ENCODE data around the gene QRICH1.

The QRICH1 gene

DNA sequence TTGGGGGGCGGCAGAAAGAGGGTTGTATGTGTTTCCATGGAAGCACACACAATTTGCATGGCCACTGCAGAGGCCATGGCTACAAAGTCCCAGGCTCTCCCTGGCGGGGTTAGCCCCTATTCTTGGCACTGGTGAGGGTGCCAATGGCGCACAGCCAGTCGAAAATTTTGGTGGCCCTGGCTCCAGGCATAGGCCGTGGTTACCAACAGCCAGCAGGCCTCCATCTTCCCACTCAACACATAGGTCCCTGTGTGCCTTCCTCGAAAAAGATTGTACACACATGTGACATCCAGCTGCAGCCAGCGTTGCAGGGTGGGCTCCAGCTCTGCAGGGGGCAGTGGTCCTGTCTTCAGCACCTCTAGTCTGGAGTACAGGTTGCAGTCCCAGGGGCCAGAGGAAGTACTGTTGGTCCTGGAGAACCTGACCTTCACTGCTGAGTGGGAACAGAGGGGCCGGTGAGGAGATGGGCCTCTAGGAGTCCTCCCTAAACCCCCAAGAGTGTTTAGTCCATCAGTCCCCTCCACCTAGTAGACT lies 96.7 kb downstream of the QRICH1 start:
- no peak for DNase-seq

DNA sequence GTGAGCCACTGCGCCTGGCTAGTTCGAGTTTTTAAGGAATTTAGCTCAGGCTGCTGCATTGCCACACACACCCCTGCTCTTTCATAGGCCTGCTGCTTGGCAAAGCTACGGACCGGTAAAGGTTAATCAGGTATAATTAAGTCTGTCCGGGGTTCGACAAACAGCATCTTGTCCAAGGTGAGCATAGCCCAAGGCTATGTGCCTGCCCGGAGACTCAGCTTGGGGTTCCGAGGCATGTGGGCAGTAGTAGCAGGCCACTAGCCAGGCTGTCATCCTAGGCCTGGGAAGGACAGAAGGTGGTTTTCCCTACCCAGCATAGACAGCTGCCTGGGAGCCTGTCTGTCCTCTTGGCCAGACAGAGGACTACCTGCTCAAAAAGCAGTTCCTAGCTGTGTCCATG lies 97.2 kb downstream of the QRICH1 start:
- DNase-seq = no peak

DNA sequence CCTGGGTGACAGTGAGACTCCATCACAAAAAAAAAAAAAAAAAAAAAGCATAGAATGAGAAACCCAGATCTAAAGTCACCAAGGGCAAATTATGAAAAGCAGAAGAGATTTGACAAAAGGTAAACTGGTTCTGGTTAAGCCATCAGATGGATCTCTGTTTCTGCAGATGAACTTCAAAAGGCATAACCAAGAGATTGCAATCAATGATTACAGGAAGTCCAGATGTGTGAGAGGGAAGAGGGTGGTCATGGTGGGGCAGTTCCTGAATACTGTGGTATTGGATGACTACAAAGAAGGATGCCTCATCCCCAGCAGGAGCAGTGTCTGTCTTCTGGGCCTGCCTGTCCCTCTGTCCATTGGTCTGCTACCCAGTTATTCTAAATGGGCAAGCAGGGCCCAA lies 100.0 kb downstream of the QRICH1 start:
- DNase-seq = no peak

DNA sequence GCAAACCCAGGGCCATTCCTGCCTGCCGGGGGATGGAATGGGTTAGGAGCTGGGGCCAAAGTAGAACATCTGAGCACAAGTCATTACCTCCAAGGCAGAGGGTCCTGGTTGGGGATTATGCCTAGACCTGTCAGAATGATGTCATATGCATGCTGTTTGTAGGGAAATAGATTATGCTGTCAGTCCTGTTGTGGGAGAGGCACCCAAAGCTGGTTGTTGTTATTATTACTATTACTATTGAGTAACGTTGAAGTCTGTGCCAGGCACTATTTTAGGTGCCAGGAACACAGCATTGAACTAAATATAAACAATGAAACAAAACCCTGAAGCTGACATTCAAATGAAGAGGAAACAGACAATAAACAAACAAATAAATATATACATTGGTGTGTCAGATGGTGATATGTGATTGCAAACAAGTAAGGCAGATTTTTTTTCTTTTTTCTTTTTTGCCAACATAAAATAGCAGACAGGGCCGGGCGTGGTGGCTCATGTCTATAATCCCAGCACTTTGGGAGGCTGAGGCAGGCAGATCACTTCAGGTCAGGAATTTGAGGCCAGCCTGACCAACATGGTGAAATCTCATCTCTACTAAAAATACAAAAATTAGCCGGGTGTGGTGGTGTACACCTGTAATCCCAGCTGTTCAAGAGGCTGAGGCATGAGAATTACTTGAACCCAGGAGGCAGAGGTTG lies 101.9 kb downstream of the QRICH1 start:
- no peak for DNase-seq

DNA sequence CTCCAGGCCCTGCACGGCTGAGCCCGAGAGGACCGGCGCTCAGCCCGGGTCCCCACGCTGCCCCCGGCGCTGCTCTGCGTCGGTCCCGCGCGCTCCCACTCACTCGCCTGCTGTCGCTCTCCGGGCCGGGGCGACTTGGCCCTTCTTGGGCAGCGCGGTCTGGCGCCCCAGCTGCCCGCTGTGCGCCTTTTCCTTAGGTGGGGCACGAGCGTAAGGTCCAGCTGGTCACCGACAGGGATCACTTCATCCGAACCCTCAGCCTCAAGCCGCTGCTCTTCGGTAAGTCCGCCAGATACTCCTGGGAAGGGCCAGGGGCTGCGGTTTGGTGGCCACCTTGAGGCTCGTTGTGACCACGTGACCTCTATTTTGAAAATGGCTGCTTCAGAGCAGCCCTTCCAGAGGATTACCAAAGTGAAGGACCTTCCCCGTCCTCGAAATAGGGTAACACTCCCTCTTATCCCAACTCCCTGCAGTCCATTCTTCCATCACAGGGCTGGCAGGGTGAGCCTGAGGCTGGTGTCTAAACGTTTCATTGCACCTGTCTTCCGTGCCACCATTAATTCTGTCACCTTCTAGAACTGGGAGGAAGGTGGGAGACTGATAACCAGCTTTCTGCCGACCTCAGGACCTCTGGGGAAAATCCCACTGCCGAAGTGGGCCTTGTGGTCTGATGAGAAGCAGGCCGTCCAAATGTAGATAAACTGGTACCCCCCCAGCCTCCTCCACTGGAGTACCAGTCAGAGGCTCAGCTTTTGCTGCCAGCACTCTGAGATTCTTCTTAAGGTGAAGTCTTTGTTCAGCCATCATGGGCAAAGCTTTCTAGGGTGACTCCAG lies 103.0 kb downstream of the QRICH1 start:
- DNase-seq = no peak

DNA sequence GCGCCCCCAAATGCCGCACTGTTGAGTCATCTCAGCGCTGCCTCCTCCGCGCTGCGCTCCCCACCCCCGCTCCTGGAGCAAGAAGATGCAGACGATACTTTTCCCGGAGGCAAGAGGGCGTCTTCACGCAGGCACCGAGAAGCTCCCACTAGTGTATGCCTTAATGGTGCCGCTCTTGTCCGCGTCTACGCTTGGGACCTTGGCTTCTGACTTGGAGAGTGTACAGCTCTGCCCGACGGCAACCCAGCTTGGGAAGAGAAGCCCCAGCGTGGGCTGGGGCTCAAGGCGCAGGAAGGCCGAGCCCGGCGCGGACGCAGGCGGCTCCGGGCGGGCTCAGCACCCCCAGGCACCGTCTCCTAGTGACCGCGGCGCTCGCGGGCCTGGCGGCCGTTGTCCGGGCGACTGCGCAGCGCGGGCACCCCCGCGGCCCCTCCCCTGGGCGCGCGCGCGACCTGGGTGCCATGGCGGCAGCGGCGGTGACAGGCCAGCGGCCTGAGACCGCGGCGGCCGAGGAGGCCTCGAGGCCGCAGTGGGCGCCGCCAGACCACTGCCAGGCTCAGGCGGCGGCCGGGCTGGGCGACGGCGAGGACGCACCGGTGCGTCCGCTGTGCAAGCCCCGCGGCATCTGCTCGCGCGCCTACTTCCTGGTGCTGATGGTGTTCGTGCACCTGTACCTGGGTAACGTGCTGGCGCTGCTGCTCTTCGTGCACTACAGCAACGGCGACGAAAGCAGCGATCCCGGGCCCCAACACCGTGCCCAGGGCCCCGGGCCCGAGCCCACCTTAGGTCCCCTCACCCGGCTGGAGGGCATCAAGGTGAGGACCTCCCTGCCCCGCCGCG lies 103.9 kb downstream of the QRICH1 start, which contains the start of gene P4HTM:
P4HTM (plus strand) TSS at position 446 of the 840 bp plus-strand sequence; CDS start at position 462, 16 bp downstream.
- no peak for DNase-seq

DNA sequence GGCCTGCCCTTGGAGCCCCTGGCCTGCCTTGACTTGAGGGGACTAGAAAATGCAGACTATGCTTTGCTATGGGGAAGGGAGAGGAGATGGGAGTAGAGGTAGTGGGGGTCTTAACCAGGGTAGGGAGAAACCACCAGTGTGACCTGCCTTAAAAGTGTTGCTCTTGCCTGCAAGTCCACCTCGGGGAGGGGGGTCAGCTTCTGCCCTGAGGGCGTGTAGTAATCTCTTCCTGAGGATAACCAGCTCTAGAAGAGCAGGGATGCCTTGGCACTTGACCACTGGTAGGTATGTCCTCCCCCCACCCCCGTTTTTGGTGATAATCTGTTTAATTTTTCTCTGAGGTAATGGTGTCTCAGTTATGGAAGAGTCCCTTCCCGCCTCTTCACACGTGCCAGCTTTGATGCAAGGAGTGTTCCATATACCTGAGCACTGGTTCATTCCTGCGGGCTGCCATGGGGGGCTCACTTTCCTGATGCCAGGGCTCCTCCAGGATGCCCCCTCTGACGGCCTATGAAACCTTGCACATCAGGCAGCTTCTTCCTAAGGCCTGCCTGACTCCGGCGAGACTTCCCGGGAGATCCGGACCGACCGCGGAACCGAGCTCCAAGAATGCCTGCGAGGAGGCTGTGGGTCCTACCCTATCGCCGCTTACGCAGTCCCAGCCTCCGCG lies 104.6 kb downstream of the QRICH1 start:
- no peak for DNase-seq

DNA sequence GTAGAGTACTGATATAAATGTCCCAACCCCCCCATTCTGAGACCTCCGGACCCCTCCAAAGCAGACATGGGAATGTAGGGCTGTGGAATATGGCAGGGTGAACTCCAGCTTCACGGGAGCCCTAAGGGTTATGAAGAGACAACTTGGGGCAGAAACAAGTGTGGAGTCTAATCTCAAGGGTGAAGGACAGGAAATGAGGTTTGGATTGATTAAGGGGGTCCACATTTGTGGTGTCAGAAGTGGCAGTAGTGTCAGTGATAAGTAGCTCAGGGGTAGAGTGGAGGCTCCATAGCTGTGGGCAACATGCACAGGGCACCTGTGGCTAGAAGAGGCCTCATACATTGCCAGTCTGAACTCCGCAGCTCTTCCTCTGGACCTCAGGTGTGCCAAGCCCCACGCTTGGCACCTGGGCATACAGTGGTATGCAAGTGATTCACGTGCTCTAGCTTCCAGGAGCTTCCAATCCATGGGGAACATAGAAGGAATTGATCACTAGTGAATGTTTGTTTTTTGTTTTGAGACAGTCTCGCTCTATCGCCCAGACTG lies 108.0 kb downstream of the QRICH1 start:
- no peak for DNase-seq

DNA sequence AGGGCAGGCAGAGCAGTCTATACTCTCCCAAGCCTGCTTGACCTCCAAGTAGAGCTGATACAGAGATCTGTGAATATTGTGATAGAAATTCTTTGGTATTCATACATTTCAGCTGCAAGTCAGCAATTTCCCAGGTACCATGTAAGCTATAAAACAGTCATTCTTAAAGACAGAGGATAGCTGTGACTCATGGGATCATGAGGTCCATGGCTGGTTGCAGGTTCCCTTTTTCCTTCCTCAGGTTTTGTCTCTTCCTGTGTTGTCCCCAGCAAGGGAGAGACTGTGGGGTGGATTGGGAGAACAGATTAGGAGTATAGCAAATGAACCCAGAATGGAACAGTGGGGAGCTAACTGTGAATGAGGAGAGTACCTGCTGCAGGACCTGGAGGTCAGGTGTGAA lies 109.2 kb downstream of the QRICH1 start:
- DNase-seq = no peak

DNA sequence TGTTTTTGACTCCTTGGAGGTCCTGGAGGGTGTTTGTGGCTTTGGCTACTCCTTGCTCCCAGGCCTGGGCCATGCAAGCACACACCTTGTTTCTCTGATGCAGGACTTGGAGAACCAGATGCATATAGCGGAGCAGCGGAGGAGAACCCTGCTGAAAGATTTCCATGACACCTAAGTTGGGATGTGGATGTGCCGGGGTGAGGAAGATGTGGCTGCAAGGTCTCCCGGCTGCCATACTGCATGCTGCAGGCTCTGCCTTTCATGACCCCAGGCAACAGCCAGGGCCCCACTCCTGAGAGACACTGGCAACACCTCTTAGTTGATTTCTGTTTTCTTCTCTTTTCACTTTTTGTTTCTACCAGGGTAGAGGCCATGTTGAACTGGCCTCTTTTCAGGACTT lies 110.8 kb downstream of the QRICH1 start:
- no peak for DNase-seq

DNA sequence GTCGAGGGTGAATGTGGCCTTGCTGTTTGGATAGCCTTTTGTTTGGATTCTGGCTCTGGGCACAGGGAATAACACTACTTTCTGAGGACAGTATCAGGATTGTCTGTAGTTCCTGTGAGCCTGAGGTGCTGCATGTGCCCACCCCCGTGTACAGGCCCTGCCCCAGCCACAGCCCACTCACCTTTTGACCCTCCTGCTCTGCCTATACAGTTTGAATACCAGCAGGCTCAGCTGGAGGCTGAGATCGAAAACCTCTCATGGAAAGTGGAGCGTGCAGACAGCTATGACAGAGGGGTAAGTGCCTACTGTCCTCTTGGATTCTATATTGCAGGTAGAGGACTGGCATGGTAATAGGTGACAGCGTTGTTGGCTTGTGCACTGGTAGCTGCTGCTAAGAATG lies 111.2 kb downstream of the QRICH1 start:
- no peak for DNase-seq

DNA sequence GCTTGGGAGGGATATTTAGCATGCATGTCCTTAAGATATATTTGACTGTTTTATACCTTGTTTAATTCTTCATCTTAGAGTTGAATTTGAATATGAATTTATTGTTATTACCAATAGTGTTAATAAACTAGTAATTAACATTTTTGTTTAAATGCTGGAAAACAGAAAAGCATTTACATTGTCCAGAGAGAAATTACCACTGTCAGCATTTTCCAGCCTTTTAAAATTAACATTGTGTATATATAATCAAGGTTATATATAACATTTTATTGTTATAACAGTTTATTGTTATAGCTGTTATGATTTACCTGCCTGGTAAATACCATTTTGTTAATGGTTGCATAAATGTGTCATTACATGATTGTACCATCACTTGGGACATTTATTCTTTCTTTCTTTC lies 111.9 kb downstream of the QRICH1 start:
- DNase-seq = no peak

DNA sequence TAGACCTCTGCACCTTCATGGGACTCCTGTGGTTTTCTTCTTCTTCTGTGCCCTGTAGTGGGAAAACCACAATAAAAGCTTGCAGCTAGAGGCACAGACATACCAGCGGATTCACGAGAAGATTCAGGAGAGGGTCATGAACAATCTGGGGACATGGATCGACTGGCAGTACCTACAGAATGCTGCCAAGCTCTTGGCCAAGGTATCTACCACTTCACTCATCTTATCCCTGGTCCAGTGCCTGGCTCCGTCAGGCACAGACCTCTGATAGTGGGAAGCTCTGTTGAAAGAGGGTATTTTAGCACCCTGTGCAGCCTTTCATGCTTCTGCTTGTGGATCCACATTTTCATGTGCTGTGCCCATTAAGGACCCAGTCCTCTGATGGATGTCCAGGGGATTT lies 113.6 kb downstream of the QRICH1 start:
- DNase-seq = no peak
